ENCODE data around the gene CACNA2D4.

DNA sequence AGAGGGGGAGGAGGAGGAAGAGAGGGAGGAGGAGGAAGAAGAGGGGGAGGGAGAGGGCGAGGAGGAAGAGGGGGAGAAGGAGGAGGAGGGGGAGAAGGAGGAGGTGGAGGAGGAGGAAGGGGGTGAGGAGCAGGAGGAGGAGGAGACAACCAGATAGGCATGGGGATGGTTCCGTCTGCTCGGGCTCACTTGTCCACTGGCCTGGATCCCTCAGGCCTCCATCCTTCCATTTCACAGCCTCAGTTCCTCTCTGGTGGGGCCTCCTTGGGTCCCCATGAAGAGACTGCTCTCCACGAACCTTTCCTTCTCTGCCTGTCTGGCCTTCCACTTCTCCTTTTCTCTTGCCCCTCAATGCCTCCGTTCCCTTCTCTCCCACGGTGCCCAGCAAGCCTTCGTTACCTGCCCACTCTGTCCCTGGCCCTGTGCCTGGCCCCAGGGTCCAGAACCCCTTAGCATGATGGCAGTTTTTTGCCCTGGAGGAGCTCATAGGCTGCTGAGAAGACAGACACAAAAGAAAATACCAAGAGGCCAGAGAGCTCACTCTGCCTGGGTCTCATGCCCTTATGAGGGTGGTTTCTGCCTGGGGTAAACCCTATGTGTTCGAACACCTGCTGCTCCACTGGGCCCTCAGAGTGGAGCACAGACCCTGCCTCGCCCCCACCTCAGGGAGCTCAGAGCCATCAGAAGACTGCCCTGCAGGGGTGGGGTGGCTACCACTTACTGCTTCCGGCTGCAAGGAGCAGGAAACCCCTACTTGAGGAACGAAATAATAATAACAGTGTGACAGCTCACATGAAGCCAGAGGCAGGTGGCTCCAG, 11.7 kb upstream of the CACNA2D4 start:
- TF ChIP-seq CTCF (conservative IDR thresholded peaks at IDR 0.05) (no peak), ZFX (IDR thresholded peaks at IDR 0.05) (no peak)
